ENCODE results near the gene WDR18. TPM values are rescaled to one million over a fixed set of nuclear protein-coding genes. Genes with fewer than 3 reads are reported as not detected.

WDR18 gene
- total RNA-seq, 1 donor from 2014 or later = 66.8 TPM

GRCh38 chr19:974564-975257 lies 9.4 kb upstream of the WDR18 start:
- H3K4me3 ChIP-seq = no peak overlapping the region
- H3K27me3 ChIP-seq = no peaks in the 10 kb centered on the region
- TF ChIP-seq POLR2A (IDR thresholded peaks at IDR 0.05) (no peak), CTCF (IDR thresholded peaks at IDR 0.05) (no peak), POLR2AphosphoS5 (IDR thresholded peaks at IDR 0.05; ENCODE audit: insufficient read depth in 1 of 2, low read depth in 1 of 2) (no peak)
- peaks cover 7% of the 10 kb centered on the region for H3K9me3 ChIP-seq
- H3K4me1 ChIP-seq = no peaks in the 10 kb centered on the region
- no peak overlapping the region for H3K27ac ChIP-seq
- peaks cover 0 to 23% of the 10 kb centered on the region in 2 donors for H3K36me3 ChIP-seq
- no peak for DNase-seq (ENCODE audit: extremely low spot score in 2 of 2)
- intact Hi-C loops (cut with DNase I) = no loop called here

- no peaks in the 10 kb centered on the region for H3K9me3 ChIP-seq
- peaks cover 7% of the 10 kb centered on the region for H3K4me1 ChIP-seq
- DNase-seq (ENCODE audit: extremely low spot score in 2 of 2) = no peak
- peaks cover 0 to 8% of the 10 kb centered on the region in 2 donors for H3K36me3 ChIP-seq
- H3K27ac ChIP-seq = no peak overlapping the region
- intact Hi-C loops (cut with DNase I) = no loop called here
- TF ChIP-seq POLR2A (IDR thresholded peaks at IDR 0.05) (no peak), POLR2AphosphoS5 (IDR thresholded peaks at IDR 0.05; ENCODE audit: insufficient read depth in 1 of 2, low read depth in 1 of 2) (no peak), CTCF (IDR thresholded peaks at IDR 0.05) (no peak)
- H3K27me3 ChIP-seq = no peaks in the 10 kb centered on the region
- H3K4me3 ChIP-seq = no peak overlapping the region
Measured at GRCh38 chr19:976476-976875, 7.7 kb upstream of the WDR18 start.

GRCh38 chr19:977058-977464 lies 7.1 kb upstream of the WDR18 start:
- H3K9me3 ChIP-seq = no peaks in the 10 kb centered on the region
- no peak overlapping the region for H3K27ac ChIP-seq
- DNase-seq (ENCODE audit: extremely low spot score in 2 of 2) = no peak
- peaks cover 0 to 4% of the 10 kb centered on the region in 2 donors for H3K36me3 ChIP-seq
- intact Hi-C loops (cut with DNase I) = no loop called here
- no peaks in the 10 kb centered on the region for H3K27me3 ChIP-seq
- H3K4me1 ChIP-seq = peaks cover 7% of the 10 kb centered on the region
- TF ChIP-seq CTCF (IDR thresholded peaks at IDR 0.05) = no peak
- no peak for TF ChIP-seq POLR2AphosphoS5 (IDR thresholded peaks at IDR 0.05; ENCODE audit: insufficient read depth in 1 of 2, low read depth in 1 of 2)
- TF ChIP-seq POLR2A (IDR thresholded peaks at IDR 0.05) = no peak
- no peak overlapping the region for H3K4me3 ChIP-seq

- Histone ChIP-seq H3K27ac (no peak overlapping the region), H3K27me3 (no peaks in the 10 kb centered on the region), H3K36me3 (no peaks in the 10 kb centered on the region), H3K4me1 (peaks cover 20% of the 10 kb centered on the region), H3K4me3 (no peak overlapping the region), H3K9me3 (no peaks in the 10 kb centered on the region)
- DNase-seq (ENCODE audit: extremely low spot score in 2 of 2) = no peak
- no peak for TF ChIP-seq POLR2AphosphoS5 (IDR thresholded peaks at IDR 0.05; ENCODE audit: insufficient read depth in 1 of 2, low read depth in 1 of 2)
- no peak for TF ChIP-seq POLR2A (IDR thresholded peaks at IDR 0.05)
- no peak for TF ChIP-seq CTCF (IDR thresholded peaks at IDR 0.05)
- intact Hi-C loops (cut with DNase I) = no loop called here
Measured at GRCh38 chr19:979318-979741, 4.8 kb upstream of the WDR18 start.

All from vagina (tissue), 2 donors.